ENCODE results near the gene RAP1GAP. TPM values are rescaled to one million over a fixed set of nuclear protein-coding genes. Genes with fewer than 3 reads are reported as not detected.

Gene RAP1GAP
- total RNA-seq, 1 experiment from 2014 or later, result 13.4 TPM

GRCh38 chr1:21608798-21609197 lies 60.4 kb downstream of the RAP1GAP start:
- Histone ChIP-seq H3K9ac (ENCODE audit: low read length) (no peak overlapping the region), H3K4me3 (replicated peaks in 1 of 2; ENCODE audit: low read depth in 1 of 2, low read length in 2 of 2) (no peak overlapping the region), H2AFZ (ENCODE audit: low read depth, low read length, poor library complexity, severe bottlenecking) (no peak overlapping the region), H3K27ac (ENCODE audit: low read depth, low read length) (no peak overlapping the region), H3K27me3 (ENCODE audit: insufficient read depth, low read length) (no peaks in the 10 kb centered on the region), H3K4me2 (ENCODE audit: low read length) (no peak overlapping the region), H3K4me1 (ENCODE audit: control insufficient read depth in 1 of 2, insufficient read depth in 2 of 2, low read length in 2 of 2) (peaks cover 6 to 18% of the 10 kb centered on the region in 2 experiments; a peak in 3 of 4 replicates), H3K36me3 (ENCODE audit: control insufficient read depth in 1 of 2, insufficient read depth in 2 of 2, low read length in 2 of 2) (no peaks in the 10 kb centered on the region), H3K9me3 (ENCODE audit: control insufficient read depth in 1 of 2, insufficient read depth in 1 of 2, low read depth in 1 of 2, low read length in 2 of 2) (no peaks in the 10 kb centered on the region), H3K9me2 (ENCODE audit: insufficient read depth) (no peaks in the 10 kb centered on the region), H4K20me1 (ENCODE audit: insufficient read depth) (no peaks in the 10 kb centered on the region), H3K79me2 (ENCODE audit: insufficient read depth, low read length) (no peaks in the 10 kb centered on the region)
- POLR2A ChIA-PET, result no interaction called here
- TF ChIP-seq POLR2AphosphoS5 (IDR thresholded peaks at IDR 0.05; ENCODE audit: low read depth, low read length) (no peak), REST (IDR thresholded peaks at IDR 0.05; ENCODE audit: low read depth) (no peak), POLR2A (IDR thresholded peaks at IDR 0.05; ENCODE audit: borderline replicate concordance, extremely low read depth, insufficient read depth, insufficient read length) (no peak), ELF1 (IDR thresholded peaks at IDR 0.05; ENCODE audit: borderline replicate concordance, low read depth) (no peak), EGR1 (IDR thresholded peaks at IDR 0.05; ENCODE audit: low read depth) (no peak), JUND (IDR thresholded peaks at IDR 0.05) (no peak), ZNF274 (IDR thresholded peaks at IDR 0.05; ENCODE audit: low read depth, low read length) (no peak), RAD21 (IDR thresholded peaks at IDR 0.05; ENCODE audit: low read depth) (no peak), TCF7L2 (IDR thresholded peaks at IDR 0.05; ENCODE audit: borderline replicate concordance, extremely low read depth, insufficient read depth, insufficient read length) (no peak)
- CTCF ChIA-PET, result no interaction called here
- DNase-seq (ENCODE audit: low read depth, low spot score), result no peak
- BruUV-seq (replicated peaks), result no TSS peak
- intact Hi-C loops (cut with micrococcal nuclease), result no loop called here
- ATAC-seq, result no peak
- RAD21 ChIA-PET (ENCODE audit: low non-redundant PET in 1 of 2, low total read pairs in 2 of 2, uncharacterized antibody in 2 of 2, unreplicated experiment in 2 of 2), result no interaction called here

Data from HCT116 (cell line).